HUES6 (cell line): ENCODE data around the gene PABPN1L.

ENCODE experiments used
- H3K27ac ChIP-seq: 2 replicates; pipeline ENCODE4 v1.7.0; 2013; ENCODE audit warnings: low read depth, mild to moderate bottlenecking, low read length, inconsistent platforms
- H3K27me3 ChIP-seq: 2 replicates; pipeline ENCODE4 v1.6.1; 2013; ENCODE audit warnings: low read length; ENCODE audit not compliant: control insufficient read depth, insufficient read depth
- H3K36me3 ChIP-seq: 2 replicates; pipeline ENCODE4 v1.6.1; 2013; ENCODE audit warnings: low read length; ENCODE audit not compliant: control insufficient read depth, insufficient read depth
- H3K4me1 ChIP-seq: 2 replicates; pipeline ENCODE4 v1.6.1; 2013; ENCODE audit warnings: low read length; ENCODE audit not compliant: control insufficient read depth, insufficient read depth
- H3K4me3 ChIP-seq: 2 replicates; pipeline ENCODE4 v1.5.1; 2013; ENCODE audit warnings: low read depth, low read length
- H3K9ac ChIP-seq: one replicate; pipeline ENCODE4 v1.6.1; 2013; ENCODE audit warnings: mild to moderate bottlenecking, low read length
- H3K9me3 ChIP-seq: 2 replicates; pipeline ENCODE4 v1.6.1; 2013; ENCODE audit warnings: low read depth, low read length; ENCODE audit not compliant: control insufficient read depth, insufficient read depth

Gene PABPN1L

GRCh38 chr16:88882358-88883030, 16.0 kb upstream of the PABPN1L start:
- peaks cover 7% of the 10 kb centered on the region; the same call in 1 of the 2 replicates for H3K27me3 ChIP-seq
- H3K9ac ChIP-seq: no peak overlapping the region
- no peak overlapping the region for H3K27ac ChIP-seq
- no peaks in the 10 kb centered on the region for H3K9me3 ChIP-seq
- H3K36me3 ChIP-seq: no peaks in the 10 kb centered on the region
- no peaks in the 10 kb centered on the region for H3K4me1 ChIP-seq
- no peak overlapping the region for H3K4me3 ChIP-seq

GRCh38 chr16:88881675-88882357, 15.4 kb upstream of the PABPN1L start:
- Histone ChIP-seq H3K27ac (no peak overlapping the region), H3K27me3 (peaks cover 7% of the 10 kb centered on the region; the same call in 1 of the 2 replicates), H3K4me1 (no peaks in the 10 kb centered on the region), H3K9me3 (no peaks in the 10 kb centered on the region), H3K4me3 (no peak overlapping the region), H3K36me3 (no peaks in the 10 kb centered on the region), H3K9ac (no peak overlapping the region)

- Histone ChIP-seq H3K36me3 (no peaks in the 10 kb centered on the region), H3K4me1 (no peaks in the 10 kb centered on the region), H3K4me3 (no peak overlapping the region), H3K9me3 (no peaks in the 10 kb centered on the region), H3K9ac (no peak overlapping the region), H3K27ac (no peak overlapping the region), H3K27me3 (peaks cover 7% of the 10 kb centered on the region; the same call in 1 of the 2 replicates)
Measured at GRCh38 chr16:88881007-88881615, 14.7 kb upstream of the PABPN1L start.

GRCh38 chr16:88880226-88881006, 14.0 kb upstream of the PABPN1L start:
- no peaks in the 10 kb centered on the region for H3K36me3 ChIP-seq
- H3K9ac ChIP-seq: no peak overlapping the region
- no peaks in the 10 kb centered on the region for H3K9me3 ChIP-seq
- H3K4me1 ChIP-seq: no peaks in the 10 kb centered on the region
- H3K4me3 ChIP-seq: no peak overlapping the region
- peaks cover 7% of the 10 kb centered on the region; the same call in 1 of the 2 replicates for H3K27me3 ChIP-seq
- no peak overlapping the region for H3K27ac ChIP-seq

- Histone ChIP-seq H3K9ac (no peak overlapping the region), H3K36me3 (no peaks in the 10 kb centered on the region), H3K9me3 (no peaks in the 10 kb centered on the region), H3K4me1 (no peaks in the 10 kb centered on the region), H3K27me3 (peaks cover 7% of the 10 kb centered on the region; the same call in 1 of the 2 replicates), H3K27ac (no peak overlapping the region), H3K4me3 (no peak overlapping the region)
Measured at GRCh38 chr16:88879788-88880055, 13.3 kb upstream of the PABPN1L start.

GRCh38 chr16:88878967-88879787, 12.7 kb upstream of the PABPN1L start:
- H3K27me3 ChIP-seq: peaks cover 7% of the 10 kb centered on the region; the same call in 1 of the 2 replicates
- H3K27ac ChIP-seq: no peak overlapping the region
- H3K4me3 ChIP-seq: no peak overlapping the region
- no peaks in the 10 kb centered on the region for H3K9me3 ChIP-seq
- no peak overlapping the region for H3K9ac ChIP-seq
- no peaks in the 10 kb centered on the region for H3K4me1 ChIP-seq
- no peaks in the 10 kb centered on the region for H3K36me3 ChIP-seq

GRCh38 chr16:88878356-88878755, 11.9 kb upstream of the PABPN1L start:
- no peaks in the 10 kb centered on the region for H3K36me3 ChIP-seq
- H3K27ac ChIP-seq: no peak overlapping the region
- H3K4me1 ChIP-seq: no peaks in the 10 kb centered on the region
- no peak overlapping the region for H3K9ac ChIP-seq
- no peak overlapping the region for H3K4me3 ChIP-seq
- peaks cover 7% of the 10 kb centered on the region; the same call in 1 of the 2 replicates for H3K27me3 ChIP-seq
- no peaks in the 10 kb centered on the region for H3K9me3 ChIP-seq

GRCh38 chr16:88877564-88878289, 11.3 kb upstream of the PABPN1L start:
- H3K27ac ChIP-seq: no peak overlapping the region
- H3K4me1 ChIP-seq: no peaks in the 10 kb centered on the region
- H3K4me3 ChIP-seq: no peak overlapping the region
- H3K9ac ChIP-seq: no peak overlapping the region
- H3K9me3 ChIP-seq: no peaks in the 10 kb centered on the region
- H3K36me3 ChIP-seq: no peaks in the 10 kb centered on the region
- peaks cover 7% of the 10 kb centered on the region; the same call in 1 of the 2 replicates for H3K27me3 ChIP-seq

GRCh38 chr16:88876942-88877526, 10.6 kb upstream of the PABPN1L start:
- Histone ChIP-seq H3K36me3 (no peaks in the 10 kb centered on the region), H3K9ac (no peak overlapping the region), H3K4me3 (no peak overlapping the region), H3K9me3 (no peaks in the 10 kb centered on the region), H3K4me1 (no peaks in the 10 kb centered on the region), H3K27me3 (peaks cover 7% of the 10 kb centered on the region; the same call in 1 of the 2 replicates), H3K27ac (no peak overlapping the region)
